LNCaP clone FGC (cell line): ENCODE results near the gene C1QTNF12.

Experiments used
- DNase-seq: peaks from one replicate; pipeline ENCODE4 v3.0.0-alpha.2; 2011; ENCODE audit warnings: low read depth
- H3K4me3 ChIP-seq: 2 replicates; pipeline ENCODE4 v1.5.1; 2011; ENCODE audit warnings: mild to moderate bottlenecking, low read depth, low read length, control low read depth
- TF ChIP-seq, protein P1 (sequence below): IDR thresholded peaks from 2 replicates; pipeline ENCODE4 v1.5.1; 2012; ENCODE audit warnings: mild to moderate bottlenecking; ENCODE audit not compliant: control insufficient read depth, insufficient read depth; ENCODE audit errors: extremely low read depth

C1QTNF12 gene

DNA sequence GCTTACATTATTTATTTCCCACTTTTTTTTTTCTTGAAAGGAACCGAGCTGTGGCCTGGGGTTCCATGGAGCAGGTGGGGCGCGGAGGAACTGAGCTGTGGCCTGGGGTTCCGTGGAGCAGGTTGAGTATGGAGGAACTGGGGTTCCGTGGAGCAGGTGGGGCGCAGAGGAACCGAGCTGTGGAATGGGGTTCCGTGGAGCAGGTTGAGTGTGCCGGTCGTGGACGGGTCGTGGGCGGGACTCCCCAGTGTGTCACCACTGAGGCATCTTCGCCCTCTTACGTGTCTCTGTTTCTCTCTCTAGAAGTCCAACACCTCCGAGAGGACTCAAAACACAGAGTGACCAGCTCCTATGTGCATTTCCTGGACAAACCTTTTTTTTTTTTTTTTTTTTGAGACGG, 32.5 kb upstream of the C1QTNF12 start:
- DNase-seq: no peak
- TF ChIP-seq, protein P1, sequence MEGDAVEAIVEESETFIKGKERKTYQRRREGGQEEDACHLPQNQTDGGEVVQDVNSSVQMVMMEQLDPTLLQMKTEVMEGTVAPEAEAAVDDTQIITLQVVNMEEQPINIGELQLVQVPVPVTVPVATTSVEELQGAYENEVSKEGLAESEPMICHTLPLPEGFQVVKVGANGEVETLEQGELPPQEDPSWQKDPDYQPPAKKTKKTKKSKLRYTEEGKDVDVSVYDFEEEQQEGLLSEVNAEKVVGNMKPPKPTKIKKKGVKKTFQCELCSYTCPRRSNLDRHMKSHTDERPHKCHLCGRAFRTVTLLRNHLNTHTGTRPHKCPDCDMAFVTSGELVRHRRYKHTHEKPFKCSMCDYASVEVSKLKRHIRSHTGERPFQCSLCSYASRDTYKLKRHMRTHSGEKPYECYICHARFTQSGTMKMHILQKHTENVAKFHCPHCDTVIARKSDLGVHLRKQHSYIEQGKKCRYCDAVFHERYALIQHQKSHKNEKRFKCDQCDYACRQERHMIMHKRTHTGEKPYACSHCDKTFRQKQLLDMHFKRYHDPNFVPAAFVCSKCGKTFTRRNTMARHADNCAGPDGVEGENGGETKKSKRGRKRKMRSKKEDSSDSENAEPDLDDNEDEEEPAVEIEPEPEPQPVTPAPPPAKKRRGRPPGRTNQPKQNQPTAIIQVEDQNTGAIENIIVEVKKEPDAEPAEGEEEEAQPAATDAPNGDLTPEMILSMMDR: no peak
- H3K4me3 ChIP-seq: no peak overlapping the region

GRCh38 chr1:1278620-1279019, 32.1 kb upstream of the C1QTNF12 start:
- DNase-seq: no peak
- TF ChIP-seq, protein P1: no peak
- H3K4me3 ChIP-seq: no peak overlapping the region

GRCh38 chr1:1275836-1276235, 29.3 kb upstream of the C1QTNF12 start:
- H3K4me3 ChIP-seq: no peak overlapping the region
- no peak for DNase-seq
- TF ChIP-seq, protein P1: no peak

- DNase-seq: no peak
- peak overlapping the region; percentile 86 for H3K4me3 ChIP-seq
- TF ChIP-seq, protein P1: no peak
Observed at GRCh38 chr1:1274931-1275431, 28.5 kb upstream of the C1QTNF12 start.

- TF ChIP-seq, protein P1: peak; percentile 4; the same call in 1 of the 2 replicates
- DNase-seq: no peak
- peak overlapping the region; percentile 86 for H3K4me3 ChIP-seq
Observed at GRCh38 chr1:1274299-1274930, 27.9 kb upstream of the C1QTNF12 start.

GRCh38 chr1:1273512-1274298, 27.2 kb upstream of the C1QTNF12 start, which contains the start of gene UBE2J2:
Gene UBE2J2, minus strand, starts transcription at chr1:1273854. Its CDS starts 5,862 bp downstream, at chr1:1267992.
- TF ChIP-seq, protein P1: no peak
- peak; percentile 69 for DNase-seq
- H3K4me3 ChIP-seq: peak within 1 kb of the TSS; percentile 86

DNA sequence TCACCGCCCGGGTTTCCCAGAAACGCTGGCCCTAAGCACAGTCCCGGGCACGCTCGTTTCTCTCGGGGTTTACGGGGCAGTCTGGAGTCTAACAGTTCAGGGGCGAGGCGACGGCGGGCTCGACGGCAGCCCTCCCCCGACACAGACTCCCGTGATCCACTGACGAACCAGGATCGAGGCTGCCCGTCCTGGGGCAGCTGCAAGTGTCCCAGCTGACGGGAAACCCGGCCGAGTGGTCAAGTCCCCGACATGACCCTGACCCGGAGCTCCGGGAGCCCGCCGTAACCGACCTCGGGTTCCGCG, 26.6 kb upstream of the C1QTNF12 start:
- TF ChIP-seq, protein P1: no peak
- DNase-seq: no peak
- peak overlapping the region; percentile 86 for H3K4me3 ChIP-seq
